Skeletal muscle satellite cell (primary cell): ENCODE data around the gene MAGI1.
A peak's percentile ranks its signal among the peaks of the same experiment; 100 is the strongest.

ENCODE experiments used
- H3K27me3 ChIP-seq: 2 replicates; pipeline ENCODE4 v1.7.0; 2013; ENCODE audit warnings: low read length; ENCODE audit not compliant: control insufficient read depth, insufficient read depth
- H3K36me3 ChIP-seq: 2 replicates; pipeline ENCODE4 v1.7.0; 2013; ENCODE audit warnings: mild to moderate bottlenecking, control low read depth, low read length; ENCODE audit not compliant: insufficient read depth
- H3K4me1 ChIP-seq: 2 replicates; pipeline ENCODE4 v1.7.0; 2013; ENCODE audit warnings: low read length; ENCODE audit not compliant: control insufficient read depth, insufficient read depth
- H3K4me2 ChIP-seq: 2 replicates; pipeline ENCODE4 v1.7.0; 2013; ENCODE audit warnings: mild to moderate bottlenecking, low read length
- H3K4me3 ChIP-seq: 2 replicates; pipeline ENCODE4 v1.7.0; 2013; ENCODE audit warnings: low read length
- H3K9ac ChIP-seq: 2 replicates; pipeline ENCODE4 v1.7.0; 2013; ENCODE audit warnings: mild to moderate bottlenecking, low read depth, low read length, moderate library complexity
- H3K9me3 ChIP-seq: replicated peaks from 2 replicates; pipeline ENCODE4 v1.7.0; 2013; ENCODE audit warnings: mild to moderate bottlenecking, control low read depth, low read length

MAGI1 gene

DNA sequence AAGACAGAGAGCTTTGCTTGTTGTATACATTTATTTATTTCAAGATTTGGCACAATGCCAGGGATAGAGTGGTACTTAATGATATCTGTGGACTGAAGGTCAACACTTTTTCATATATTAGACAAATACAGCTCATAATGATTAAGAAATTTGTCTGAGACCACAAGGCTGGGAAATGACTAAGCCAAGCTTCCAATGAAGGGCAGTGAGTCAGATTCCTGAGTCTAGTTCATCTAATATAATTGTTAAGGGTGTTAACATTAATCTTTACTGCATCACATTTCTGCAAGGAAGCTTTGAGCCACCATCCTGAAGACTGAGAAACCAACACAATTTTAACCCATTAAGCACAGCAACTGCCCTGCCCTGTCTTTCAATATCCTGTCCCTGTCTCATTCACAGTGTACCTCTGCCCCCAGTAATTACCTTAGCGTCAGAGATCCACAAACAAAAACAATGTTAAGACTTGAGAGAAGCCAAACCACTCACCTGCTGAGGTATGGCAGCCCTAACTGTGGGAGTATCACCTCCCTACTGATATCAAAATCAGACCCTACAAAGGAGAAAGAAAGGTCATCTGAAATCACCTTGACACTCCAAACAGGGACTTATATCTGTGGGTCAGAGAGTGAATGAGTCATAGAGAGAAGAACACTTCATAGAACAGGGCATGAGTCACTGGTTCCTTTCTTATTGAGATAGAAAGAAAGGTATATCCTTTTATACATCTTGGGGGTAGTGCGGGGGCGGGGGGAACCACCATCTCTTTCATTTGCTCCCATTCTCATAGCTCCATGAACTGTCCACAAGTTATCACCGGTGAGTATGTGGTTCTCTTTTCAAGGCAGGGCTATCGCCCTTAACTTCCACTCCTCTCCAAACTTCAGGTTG, 74.7 kb downstream of the MAGI1 start:
- H3K4me1 ChIP-seq: peaks cover 18% of the 10 kb centered on the region
- H3K36me3 ChIP-seq: no peaks in the 10 kb centered on the region
- H3K27me3 ChIP-seq: no peaks in the 10 kb centered on the region
- peak overlapping the region; percentile 43 for H3K4me3 ChIP-seq
- H3K4me2 ChIP-seq: peak overlapping the region; percentile 71
- no peak overlapping the region for H3K9ac ChIP-seq
- H3K9me3 ChIP-seq: no peaks in the 10 kb centered on the region

DNA sequence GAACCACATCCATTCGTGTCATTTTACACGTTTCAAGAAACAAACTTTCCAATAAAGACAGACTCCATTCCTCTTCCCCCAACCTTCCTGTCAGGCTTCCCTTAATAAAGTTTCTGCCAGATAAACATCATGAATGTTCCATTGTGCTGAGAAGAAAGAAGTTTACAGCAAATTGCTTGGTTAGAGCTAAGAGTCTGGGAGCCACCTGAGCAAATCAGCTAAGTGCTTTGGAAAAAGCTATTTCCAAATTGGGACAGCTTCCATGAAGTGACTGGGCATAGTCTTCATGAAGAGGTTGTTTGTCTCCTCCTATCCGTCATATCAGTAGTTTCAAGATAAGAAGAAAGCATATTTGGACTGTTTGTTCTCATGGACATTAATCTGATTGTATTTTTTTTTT, 77.0 kb downstream of the MAGI1 start:
- H3K4me1 ChIP-seq: peaks cover 19% of the 10 kb centered on the region
- H3K27me3 ChIP-seq: no peaks in the 10 kb centered on the region
- no peak overlapping the region for H3K4me3 ChIP-seq
- no peak overlapping the region for H3K4me2 ChIP-seq
- no peak overlapping the region for H3K9ac ChIP-seq
- H3K9me3 ChIP-seq: no peaks in the 10 kb centered on the region
- H3K36me3 ChIP-seq: no peaks in the 10 kb centered on the region

GRCh38 chr3:65961128-65961527, 77.6 kb downstream of the MAGI1 start:
- peaks cover 25% of the 10 kb centered on the region for H3K4me1 ChIP-seq
- H3K27me3 ChIP-seq: no peaks in the 10 kb centered on the region
- no peaks in the 10 kb centered on the region for H3K36me3 ChIP-seq
- H3K9me3 ChIP-seq: no peaks in the 10 kb centered on the region
- no peak overlapping the region for H3K4me2 ChIP-seq
- H3K4me3 ChIP-seq: no peak overlapping the region
- no peak overlapping the region for H3K9ac ChIP-seq

DNA sequence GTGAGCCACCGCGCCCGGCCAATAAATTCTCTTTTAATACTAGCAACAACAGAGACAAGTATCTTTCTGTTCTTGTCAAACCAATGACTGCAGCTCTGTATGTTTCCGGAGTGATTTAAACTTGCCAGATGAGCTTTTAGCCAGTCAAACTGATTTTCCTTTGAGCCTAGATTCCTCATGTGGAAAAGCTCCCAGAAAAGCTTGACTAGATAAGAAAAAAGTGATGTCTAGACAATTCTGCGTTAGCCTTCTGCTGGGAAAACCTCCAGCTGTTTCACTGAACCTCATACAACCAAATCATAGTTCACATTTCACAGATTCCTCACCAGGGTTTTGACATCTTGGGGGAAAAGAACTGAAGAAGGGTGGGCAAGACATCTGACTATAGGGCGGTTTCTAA, 78.6 kb downstream of the MAGI1 start:
- no peaks in the 10 kb centered on the region for H3K27me3 ChIP-seq
- H3K4me1 ChIP-seq: peaks cover 35% of the 10 kb centered on the region
- H3K4me3 ChIP-seq: no peak overlapping the region
- H3K36me3 ChIP-seq: no peaks in the 10 kb centered on the region
- H3K9me3 ChIP-seq: no peaks in the 10 kb centered on the region
- no peak overlapping the region for H3K9ac ChIP-seq
- no peak overlapping the region for H3K4me2 ChIP-seq

- H3K4me2 ChIP-seq: no peak overlapping the region
- no peaks in the 10 kb centered on the region for H3K27me3 ChIP-seq
- H3K9ac ChIP-seq: no peak overlapping the region
- H3K9me3 ChIP-seq: no peaks in the 10 kb centered on the region
- peaks cover 39% of the 10 kb centered on the region for H3K4me1 ChIP-seq
- H3K36me3 ChIP-seq: no peaks in the 10 kb centered on the region
- H3K4me3 ChIP-seq: no peak overlapping the region
These were observed 80.5 kb downstream of the MAGI1 start for GRCh38 chr3:65958216-65958615.

- Histone ChIP-seq H3K9me3 (no peaks in the 10 kb centered on the region), H3K4me3 (peak overlapping the region; percentile 47), H3K36me3 (no peaks in the 10 kb centered on the region), H3K9ac (peak overlapping the region; percentile 57), H3K4me2 (peak overlapping the region; percentile 77), H3K27me3 (no peaks in the 10 kb centered on the region), H3K4me1 (peaks cover 57% of the 10 kb centered on the region)
These were observed 82.8 kb downstream of the MAGI1 start for GRCh38 chr3:65955792-65956477.

DNA sequence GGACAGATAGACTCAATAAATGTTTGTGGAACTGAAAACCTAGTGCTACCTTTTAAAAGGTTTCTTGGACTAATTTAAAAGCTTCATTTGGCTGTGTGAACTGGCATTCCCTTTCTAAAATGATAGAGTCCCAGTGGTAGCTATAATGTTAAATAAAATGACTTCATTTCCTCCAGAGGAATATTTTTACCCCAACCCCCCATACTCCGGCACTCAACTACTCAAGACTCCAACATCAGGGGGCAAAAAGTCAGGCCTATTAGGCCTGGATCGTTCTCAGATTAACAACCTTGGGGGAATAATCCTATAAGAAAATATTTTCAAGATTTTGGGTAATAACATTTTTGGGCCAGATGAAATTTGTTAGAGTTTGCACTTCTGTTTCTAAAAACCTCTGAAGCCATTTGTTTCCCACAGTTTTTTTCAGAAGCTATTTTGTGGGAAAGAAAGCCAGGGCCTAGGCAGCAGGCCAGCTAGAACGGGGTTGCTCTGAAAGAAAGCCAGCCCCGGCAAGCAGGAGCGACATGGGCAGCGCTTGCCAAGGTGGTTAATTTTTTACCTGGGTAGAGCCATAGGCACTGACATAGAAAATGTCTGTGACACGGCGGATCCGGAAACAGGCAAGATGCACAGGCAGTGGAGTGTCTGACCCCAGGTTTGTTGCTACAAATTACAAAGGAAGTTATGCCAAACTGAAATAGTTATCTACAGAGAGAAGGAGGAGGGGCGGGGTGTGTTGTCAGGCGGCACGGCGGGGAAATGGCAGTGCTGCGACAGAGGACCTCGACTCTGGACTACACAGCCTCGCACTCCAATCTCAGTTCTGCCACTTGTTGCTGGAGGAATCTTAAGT, 84.6 kb downstream of the MAGI1 start:
- Histone ChIP-seq H3K4me1 (peaks cover 57% of the 10 kb centered on the region), H3K4me3 (peak overlapping the region; percentile 24), H3K9ac (peak overlapping the region; percentile 57)

DNA sequence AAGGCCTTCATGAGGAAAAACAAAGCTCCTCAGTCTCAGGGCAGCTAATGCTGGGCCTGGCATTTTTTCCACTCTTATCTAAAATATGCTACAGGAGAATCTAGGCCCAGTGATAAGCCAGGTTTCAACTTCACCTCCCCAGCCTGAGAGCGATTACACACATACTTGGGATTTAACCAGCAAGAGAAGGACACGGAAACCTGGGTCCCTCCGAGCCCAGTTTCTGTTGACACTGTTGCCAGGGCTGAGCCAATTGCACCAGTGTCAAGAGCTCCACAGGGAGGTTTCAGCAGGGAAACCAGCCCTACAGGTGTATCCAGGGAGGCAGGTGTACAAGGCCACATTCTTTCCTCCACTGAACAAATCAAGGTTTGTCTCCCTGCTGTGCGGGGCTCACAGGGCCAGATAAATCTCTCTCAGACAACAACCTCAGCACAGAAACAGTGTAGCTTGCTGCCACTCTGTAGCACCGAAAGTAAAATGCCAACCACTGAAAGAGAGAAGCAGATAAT, 85.4 kb downstream of the MAGI1 start:
- Histone ChIP-seq H3K9ac (peak overlapping the region; percentile 57), H3K9me3 (no peaks in the 10 kb centered on the region), H3K4me3 (no peak overlapping the region), H3K4me2 (peak overlapping the region; percentile 62), H3K4me1 (peaks cover 63% of the 10 kb centered on the region), H3K36me3 (no peaks in the 10 kb centered on the region), H3K27me3 (no peaks in the 10 kb centered on the region)

More for the DNA sequence above, 84.6 kb downstream of the MAGI1 start:
- no peaks in the 10 kb centered on the region for H3K27me3 ChIP-seq
- H3K4me2 ChIP-seq: peak overlapping the region; percentile 62
- no peaks in the 10 kb centered on the region for H3K9me3 ChIP-seq
- H3K36me3 ChIP-seq: no peaks in the 10 kb centered on the region

- Histone ChIP-seq H3K4me3 (no peak overlapping the region), H3K9me3 (no peaks in the 10 kb centered on the region), H3K4me2 (no peak overlapping the region), H3K27me3 (no peaks in the 10 kb centered on the region), H3K4me1 (peaks cover 63% of the 10 kb centered on the region), H3K36me3 (no peaks in the 10 kb centered on the region), H3K9ac (no peak overlapping the region)
These were observed 85.9 kb downstream of the MAGI1 start for GRCh38 chr3:65952842-65953241.

DNA sequence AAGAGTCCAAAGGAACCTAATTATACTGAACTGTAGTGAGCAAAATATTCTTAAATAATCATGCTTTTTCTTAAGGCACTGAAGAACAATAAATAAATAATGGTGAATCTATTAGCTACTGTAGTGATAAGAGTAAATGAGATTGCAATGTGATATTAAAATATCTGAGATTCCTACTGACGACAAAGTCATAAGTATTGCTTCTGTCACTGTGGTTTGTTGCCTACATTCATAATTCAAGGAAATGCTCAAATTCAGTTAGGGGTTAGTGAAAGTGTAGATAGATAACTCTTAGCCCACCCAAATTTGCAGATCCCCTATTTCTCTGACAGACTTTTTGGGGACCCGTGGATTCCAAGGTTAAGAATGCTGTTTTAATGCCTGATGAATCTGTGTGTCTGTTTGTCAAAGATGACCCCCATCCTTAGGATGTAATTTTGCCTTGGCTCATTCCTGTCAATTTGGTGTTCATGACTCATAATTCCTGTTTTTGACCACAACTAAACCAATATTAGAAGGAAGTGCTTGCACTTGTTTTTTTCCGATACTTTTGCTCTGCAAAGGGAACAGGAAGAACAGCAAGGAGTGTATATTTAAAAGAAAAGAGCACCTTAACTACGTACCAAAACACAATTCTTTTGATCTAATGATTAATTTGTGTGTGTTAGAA, 86.7 kb downstream of the MAGI1 start:
- Histone ChIP-seq H3K9ac (no peak overlapping the region), H3K4me2 (peak overlapping the region; percentile 41), H3K9me3 (no peaks in the 10 kb centered on the region), H3K27me3 (no peaks in the 10 kb centered on the region), H3K36me3 (no peaks in the 10 kb centered on the region), H3K4me1 (peaks cover 63% of the 10 kb centered on the region), H3K4me3 (no peak overlapping the region)
